GM12878 (cell line): Measurements from ENCODE around the gene ZNF385A.

Source experiments
- HDAC6 ChIP-seq: fragments of 200-600 bp; sonication (generic); IDR thresholded peaks from one replicate; pipeline ENCODE4 v1.8.0; 2017; ENCODE audit warnings: antibody characterized with exemption; ENCODE audit not compliant: unreplicated experiment
- MYC ChIP-seq: IDR thresholded peaks from 2 replicates; pipeline ENCODE4 v1.6.1; 2011; ENCODE audit warnings: mild to moderate bottlenecking, low read length, moderate library complexity, inconsistent platforms; ENCODE audit not compliant: insufficient read depth, insufficient replicate concordance, insufficient read length, severe bottlenecking
- NR2C1 ChIP-seq: fragments of 450-650 bp; IDR thresholded peaks from 2 replicates; pipeline ENCODE4 v1.6.1; 2017; ENCODE audit warnings: antibody characterized with exemption, mild to moderate bottlenecking, moderate library complexity
- POLR2A ChIP-seq: IDR thresholded peaks from 2 replicates; pipeline ENCODE4 v1.6.1; 2011; ENCODE audit warnings: low read depth, mild to moderate bottlenecking, low read length
- TAF1 ChIP-seq: IDR thresholded peaks from 2 replicates; pipeline ENCODE4 v1.6.1; 2011; ENCODE audit warnings: mild to moderate bottlenecking, low read depth, low read length, borderline replicate concordance
- ZNF384 ChIP-seq: IDR thresholded peaks from 2 replicates; pipeline ENCODE4 v1.6.1; 2012; ENCODE audit warnings: low read depth, mild to moderate bottlenecking, low read length, improper control_type of control experiment, borderline replicate concordance
- TF ChIP-seq, protein P1 (sequence below), 3 experiments: IDR thresholded peaks in 2 of 3; conservative IDR thresholded peaks in 1 of 3; 2 replicates each; pipeline ENCODE4 v1.5.1; 2011; ENCODE audit warnings: low read depth in 3 of 3, low read length in 3 of 3, mild to moderate bottlenecking in 3 of 3, control low read depth in 2 of 3, moderate library complexity in 2 of 3, inconsistent platforms in 1 of 3, mixed read lengths in 1 of 3; ENCODE audit not compliant: control insufficient read depth in 2 of 3, insufficient read depth in 1 of 3; ENCODE audit errors: extremely low read depth in 1 of 3
- TF ChIP-seq, protein P2 (sequence below): IDR thresholded peaks from 2 replicates; pipeline ENCODE4 v1.6.1; 2012; ENCODE audit warnings: low read length, inconsistent platforms

DNA sequence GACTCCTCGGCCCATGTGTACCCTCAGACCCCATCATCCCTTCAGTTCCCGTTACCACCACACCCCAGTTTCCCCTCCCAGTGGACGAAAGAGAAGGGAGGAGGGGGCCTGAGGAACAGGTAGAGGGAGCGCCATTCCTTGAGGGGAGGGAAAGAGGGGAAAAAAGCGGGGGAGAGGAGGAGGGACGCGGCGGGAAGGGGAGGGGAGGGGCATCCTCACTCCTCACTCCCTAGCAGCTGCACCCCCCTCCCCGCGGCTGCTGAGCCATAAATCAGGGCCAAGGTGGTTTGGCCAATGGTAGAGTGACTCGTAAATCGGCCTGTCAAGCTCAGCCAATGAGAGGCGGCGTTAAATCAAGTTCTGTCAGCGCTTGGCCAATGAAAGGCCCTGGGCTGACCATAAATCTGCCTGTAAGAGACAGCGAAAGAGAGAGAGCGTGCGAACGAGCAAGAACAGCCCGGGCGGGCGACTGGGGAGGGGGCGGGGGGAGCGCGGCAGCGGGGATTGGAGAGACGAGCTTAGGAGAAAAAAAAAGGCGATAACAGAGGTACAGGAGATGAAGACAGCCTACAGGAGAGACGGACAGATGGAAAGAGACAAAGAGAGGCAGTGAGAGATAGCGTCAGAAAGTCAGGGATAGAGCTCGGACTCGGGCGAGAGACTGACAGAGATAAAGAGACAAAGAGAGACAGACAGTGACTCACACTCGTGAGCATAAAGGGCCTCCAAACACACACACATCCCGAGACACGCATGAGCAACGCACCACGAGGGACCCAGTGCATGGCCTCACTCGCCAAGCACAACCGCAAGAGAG lies 25.4 kb downstream of the ZNF385A start:
- peak; percentile 63 for TF ChIP-seq POLR2A
- no peak for TF ChIP-seq HDAC6
- no peak for TF ChIP-seq NR2C1
- TF ChIP-seq, protein P1, sequence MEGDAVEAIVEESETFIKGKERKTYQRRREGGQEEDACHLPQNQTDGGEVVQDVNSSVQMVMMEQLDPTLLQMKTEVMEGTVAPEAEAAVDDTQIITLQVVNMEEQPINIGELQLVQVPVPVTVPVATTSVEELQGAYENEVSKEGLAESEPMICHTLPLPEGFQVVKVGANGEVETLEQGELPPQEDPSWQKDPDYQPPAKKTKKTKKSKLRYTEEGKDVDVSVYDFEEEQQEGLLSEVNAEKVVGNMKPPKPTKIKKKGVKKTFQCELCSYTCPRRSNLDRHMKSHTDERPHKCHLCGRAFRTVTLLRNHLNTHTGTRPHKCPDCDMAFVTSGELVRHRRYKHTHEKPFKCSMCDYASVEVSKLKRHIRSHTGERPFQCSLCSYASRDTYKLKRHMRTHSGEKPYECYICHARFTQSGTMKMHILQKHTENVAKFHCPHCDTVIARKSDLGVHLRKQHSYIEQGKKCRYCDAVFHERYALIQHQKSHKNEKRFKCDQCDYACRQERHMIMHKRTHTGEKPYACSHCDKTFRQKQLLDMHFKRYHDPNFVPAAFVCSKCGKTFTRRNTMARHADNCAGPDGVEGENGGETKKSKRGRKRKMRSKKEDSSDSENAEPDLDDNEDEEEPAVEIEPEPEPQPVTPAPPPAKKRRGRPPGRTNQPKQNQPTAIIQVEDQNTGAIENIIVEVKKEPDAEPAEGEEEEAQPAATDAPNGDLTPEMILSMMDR (IDR thresholded peaks at IDR 0.05 in 2 of 3, conservative IDR thresholded peaks at IDR 0.05 in 1 of 3; ENCODE audit: control insufficient read depth in 2 of 3, extremely low read depth in 1 of 3, insufficient read depth in 1 of 3, low read depth in 3 of 3, low read length in 3 of 3): no peak
- TF ChIP-seq MYC: no peak
- peak; percentile 44; the same call in 1 of the 2 replicates for TF ChIP-seq ZNF384
- peak; percentile 54; the same call in 1 of the 2 replicates for TF ChIP-seq TAF1
- TF ChIP-seq, protein P2, sequence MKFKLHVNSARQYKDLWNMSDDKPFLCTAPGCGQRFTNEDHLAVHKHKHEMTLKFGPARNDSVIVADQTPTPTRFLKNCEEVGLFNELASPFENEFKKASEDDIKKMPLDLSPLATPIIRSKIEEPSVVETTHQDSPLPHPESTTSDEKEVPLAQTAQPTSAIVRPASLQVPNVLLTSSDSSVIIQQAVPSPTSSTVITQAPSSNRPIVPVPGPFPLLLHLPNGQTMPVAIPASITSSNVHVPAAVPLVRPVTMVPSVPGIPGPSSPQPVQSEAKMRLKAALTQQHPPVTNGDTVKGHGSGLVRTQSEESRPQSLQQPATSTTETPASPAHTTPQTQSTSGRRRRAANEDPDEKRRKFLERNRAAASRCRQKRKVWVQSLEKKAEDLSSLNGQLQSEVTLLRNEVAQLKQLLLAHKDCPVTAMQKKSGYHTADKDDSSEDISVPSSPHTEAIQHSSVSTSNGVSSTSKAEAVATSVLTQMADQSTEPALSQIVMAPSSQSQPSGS: peak; percentile 17; the same call in 1 of the 2 replicates
